K562 (cell line): ENCODE results near the gene DVL2. TPM values are rescaled to one million over a fixed set of nuclear protein-coding genes. Genes with fewer than 3 reads are reported as not detected.

Source experiments
- CREB1 ChIP-seq, 2 experiments: sonication (generic) in 1 of 2; formaldehyde crosslinking in 1 of 2; IDR thresholded peaks; 2 replicates each; pipeline versions ENCODE4 v1.6.1 to v1.8.0; 2012 to 2022; ENCODE audit warnings: inconsistent platforms in 1 of 2, mild to moderate bottlenecking in 1 of 2, missing genetic modification reagents in 1 of 2, moderate library complexity in 1 of 2
- CXXC5 ChIP-seq: fragments of 250-450 bp; sonication (Bioruptor Pico); IDR thresholded peaks from 2 replicates; pipeline ENCODE4 v1.8.0; 2022; ENCODE audit warnings: inconsistent platforms, mild to moderate bottlenecking, moderate library complexity
- EGR1 ChIP-seq: fragments of 450-650 bp; conservative IDR thresholded peaks from 2 replicates; pipeline ENCODE4 v1.6.1; 2017; ENCODE audit warnings: mild to moderate bottlenecking
- ETV1 ChIP-seq: fragments of 450-650 bp; conservative IDR thresholded peaks from 2 replicates; pipeline ENCODE4 v1.6.1; 2016; ENCODE audit warnings: missing genetic modification characterization, control low read depth, low read depth, missing compliant biosample characterization
- HDAC2 ChIP-seq: fragments of 450-650 bp; IDR thresholded peaks from 2 replicates; pipeline ENCODE4 v1.6.1; 2016; ENCODE audit warnings: mild to moderate bottlenecking
- HDAC3 ChIP-seq: fragments of 450-650 bp; IDR thresholded peaks from 2 replicates; pipeline ENCODE4 v1.6.1; 2018; ENCODE audit warnings: borderline replicate concordance, mild to moderate bottlenecking, moderate library complexity; ENCODE audit not compliant: partially characterized antibody
- IFI16 ChIP-seq: fragments of 250-450 bp; sonication (Bioruptor Pico); IDR thresholded peaks from 2 replicates; pipeline ENCODE4 v2.1.2; 2022; ENCODE audit warnings: mild to moderate bottlenecking, inconsistent platforms
- KLF1 ChIP-seq: fragments of 450-650 bp; IDR thresholded peaks from 2 replicates; pipeline ENCODE4 v1.6.1; 2016; ENCODE audit warnings: missing genetic modification characterization, missing compliant biosample characterization
- RBM22 ChIP-seq: fragments of 200-400 bp; formaldehyde crosslinking; IDR thresholded peaks from 2 replicates; pipeline ENCODE4 v1.6.1; 2018; ENCODE audit warnings: low read length, low read depth; ENCODE audit not compliant: poor library complexity, severe bottlenecking
- SIN3B ChIP-seq: fragments of 450-650 bp; IDR thresholded peaks from 2 replicates; pipeline ENCODE4 v1.6.1; 2017; ENCODE audit warnings: low read depth, mild to moderate bottlenecking, moderate library complexity
- SMARCB1 ChIP-seq: IDR thresholded peaks from 2 replicates; pipeline ENCODE4 v1.6.1; 2011; ENCODE audit warnings: improper control_type of control experiment, low read depth; ENCODE audit not compliant: insufficient read length
- TEAD4 ChIP-seq, 2 experiments: sonication (generic) in 1 of 2; formaldehyde crosslinking in 1 of 2; IDR thresholded peaks; 2 replicates each; pipeline versions ENCODE4 v1.6.1 to v1.8.0; 2012 to 2022; ENCODE audit warnings: borderline replicate concordance in 1 of 2, inconsistent platforms in 1 of 2, low read length in 1 of 2, mild to moderate bottlenecking in 1 of 2, missing genetic modification reagents in 1 of 2
- XRCC5 ChIP-seq: fragments of 200-400 bp; formaldehyde crosslinking; IDR thresholded peaks from 2 replicates; pipeline ENCODE4 v1.6.1; 2017; ENCODE audit warnings: low read depth, mild to moderate bottlenecking, low read length
- YY1 ChIP-seq, 3 experiments: IDR thresholded peaks; 2 replicates each; pipeline ENCODE4 v1.6.1; 2011; ENCODE audit warnings: low read length in 2 of 3, mild to moderate bottlenecking in 2 of 3, moderate library complexity in 2 of 3, borderline replicate concordance in 1 of 3, control low read depth in 1 of 3, low read depth in 1 of 3; ENCODE audit not compliant: insufficient read depth in 3 of 3, insufficient replicate concordance in 2 of 3, control insufficient read depth in 1 of 3, insufficient read length in 1 of 3; ENCODE audit errors: extremely low read depth in 1 of 3
- ZNF143 ChIP-seq: sonication (generic); formaldehyde crosslinking; IDR thresholded peaks from 2 replicates; pipeline ENCODE4 v1.9.0; 2022; ENCODE audit warnings: mild to moderate bottlenecking, missing genetic modification reagents
- ZNF699 ChIP-seq: fragments of 250-450 bp; sonication (Bioruptor Pico); IDR thresholded peaks from 2 replicates; pipeline ENCODE4 v1.8.0; 2021; ENCODE audit warnings: mild to moderate bottlenecking, moderate library complexity; ENCODE audit not compliant: insufficient replicate concordance
- polyA plus RNA-seq, 8 experiments: library from polyadenylated mRNA; depleted of rRNA in 4 of 8; stranded (reverse) in 5 of 8; unstranded in 3 of 8; fragments of >200 nt; fragmentation: Nextera tagmentation in 2 of 8; fragmentation: Illumina TruSeq in 1 of 8; extraction: Ambion mirVana in 2 of 8; extraction: Trizol in 1 of 8; gene quantifications; 2 replicates each; pipeline versions ENCODE4 v1.2.1 to v1.2.3, GENCODE V29; 2011 to 2014; ENCODE audit warnings: inconsistent platforms in 1 of 8, missing spikeins in 1 of 8
- total RNA-seq, 7 experiments: library from RNA; depleted of rRNA in 6 of 7; stranded (reverse); fragments of >200 nt in 6 of 7; fragmentation: Illumina TruSeq in 2 of 7; extraction: Trizol in 2 of 7; gene quantifications; 2 replicates each; pipeline versions ENCODE4 v1.2.1 to v1.2.3, GENCODE V29; 2011 to 2021; ENCODE audit warnings: low replicate concordance in 1 of 7
- TF ChIP-seq, protein P1 (sequence below): sonication (generic); formaldehyde crosslinking; IDR thresholded peaks from 2 replicates; pipeline ENCODE4 v1.8.0; 2023; ENCODE audit warnings: mild to moderate bottlenecking, missing genetic modification reagents
- TF ChIP-seq, protein P2 (sequence below): sonication (generic); formaldehyde crosslinking; IDR thresholded peaks from 2 replicates; pipeline ENCODE4 v1.9.0; 2022; ENCODE audit warnings: mild to moderate bottlenecking, missing genetic modification reagents
- TF ChIP-seq, protein P3 (sequence below): fragments of 450-650 bp; IDR thresholded peaks from one replicate; pipeline ENCODE4 v1.6.1; 2018; ENCODE audit warnings: mild to moderate bottlenecking, moderate library complexity; ENCODE audit not compliant: partially characterized antibody

DVL2 gene
- total and polyA plus RNA-seq, 9 of the 15 experiments (the other 6 are each of a cell fraction or from before 2014, with no cell fraction given), result 1.3 to 49.5 (median 24.3) TPM

DNA sequence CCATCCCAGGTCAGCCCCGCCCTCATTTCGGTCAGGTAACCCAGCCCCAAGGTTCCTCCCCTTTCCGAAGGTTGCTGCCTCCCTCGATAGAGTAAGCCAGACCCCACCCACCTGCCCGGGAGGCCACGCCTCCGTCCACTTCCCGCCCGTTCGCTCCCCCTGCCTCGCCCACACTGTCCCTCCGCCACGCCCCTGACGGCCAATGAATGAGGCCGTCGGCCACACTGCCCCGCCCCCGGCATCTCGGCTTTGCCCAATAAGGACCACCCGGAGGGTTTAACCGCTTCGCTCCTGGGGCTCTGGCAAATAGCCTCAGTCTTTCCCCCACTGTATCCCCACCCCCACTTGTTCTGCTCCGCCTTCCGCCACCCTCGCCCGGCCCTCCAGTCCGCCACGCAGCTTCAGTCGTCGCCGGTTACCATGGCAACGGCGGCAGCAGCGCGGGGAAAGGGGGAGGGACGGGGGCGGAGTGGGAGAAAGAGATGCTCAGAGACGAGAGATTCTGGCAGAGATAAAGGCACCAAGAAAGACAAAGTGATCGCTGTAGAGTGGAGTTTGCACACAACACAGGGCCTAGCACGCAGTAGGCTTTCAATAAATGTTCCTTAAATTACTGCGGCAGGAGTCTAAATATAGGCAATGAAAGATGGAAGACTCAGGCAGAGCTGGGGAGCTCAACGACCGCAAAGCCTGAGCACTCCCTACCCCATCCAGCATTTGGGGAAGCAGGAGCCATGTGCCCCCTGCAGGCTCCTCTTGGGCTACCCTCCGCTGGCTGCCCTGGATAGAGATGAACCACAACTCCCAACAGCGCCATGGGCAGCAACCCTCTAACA is 19.8 kb downstream of the DVL2 start (continued):
- TF ChIP-seq, protein P1, sequence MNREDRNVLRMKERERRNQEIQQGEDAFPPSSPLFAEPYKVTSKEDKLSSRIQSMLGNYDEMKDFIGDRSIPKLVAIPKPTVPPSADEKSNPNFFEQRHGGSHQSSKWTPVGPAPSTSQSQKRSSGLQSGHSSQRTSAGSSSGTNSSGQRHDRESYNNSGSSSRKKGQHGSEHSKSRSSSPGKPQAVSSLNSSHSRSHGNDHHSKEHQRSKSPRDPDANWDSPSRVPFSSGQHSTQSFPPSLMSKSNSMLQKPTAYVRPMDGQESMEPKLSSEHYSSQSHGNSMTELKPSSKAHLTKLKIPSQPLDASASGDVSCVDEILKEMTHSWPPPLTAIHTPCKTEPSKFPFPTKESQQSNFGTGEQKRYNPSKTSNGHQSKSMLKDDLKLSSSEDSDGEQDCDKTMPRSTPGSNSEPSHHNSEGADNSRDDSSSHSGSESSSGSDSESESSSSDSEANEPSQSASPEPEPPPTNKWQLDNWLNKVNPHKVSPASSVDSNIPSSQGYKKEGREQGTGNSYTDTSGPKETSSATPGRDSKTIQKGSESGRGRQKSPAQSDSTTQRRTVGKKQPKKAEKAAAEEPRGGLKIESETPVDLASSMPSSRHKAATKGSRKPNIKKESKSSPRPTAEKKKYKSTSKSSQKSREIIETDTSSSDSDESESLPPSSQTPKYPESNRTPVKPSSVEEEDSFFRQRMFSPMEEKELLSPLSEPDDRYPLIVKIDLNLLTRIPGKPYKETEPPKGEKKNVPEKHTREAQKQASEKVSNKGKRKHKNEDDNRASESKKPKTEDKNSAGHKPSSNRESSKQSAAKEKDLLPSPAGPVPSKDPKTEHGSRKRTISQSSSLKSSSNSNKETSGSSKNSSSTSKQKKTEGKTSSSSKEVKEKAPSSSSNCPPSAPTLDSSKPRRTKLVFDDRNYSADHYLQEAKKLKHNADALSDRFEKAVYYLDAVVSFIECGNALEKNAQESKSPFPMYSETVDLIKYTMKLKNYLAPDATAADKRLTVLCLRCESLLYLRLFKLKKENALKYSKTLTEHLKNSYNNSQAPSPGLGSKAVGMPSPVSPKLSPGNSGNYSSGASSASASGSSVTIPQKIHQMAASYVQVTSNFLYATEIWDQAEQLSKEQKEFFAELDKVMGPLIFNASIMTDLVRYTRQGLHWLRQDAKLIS (CRISPR knock-in tag), result no peak
- TF ChIP-seq CXXC5 (CRISPR knock-in tag) (peak; percentile 33; the same call in 1 of the 2 replicates), HDAC2 (peak; percentile 86), ZNF143 (CRISPR knock-in tag) (no peak), CREB1 (IDR thresholded peaks at IDR 0.05) (no peak; the same call in 1 of the 2 replicates), CREB1 (CRISPR knock-in tag; IDR thresholded peaks at IDR 0.05) (peak; percentile 31; the same call in 1 of the 2 replicates), ZNF699 (CRISPR knock-in tag) (no peak), ETV1 (tag) (no peak), IFI16 (CRISPR knock-in tag) (no peak), RBM22 (no peak), HDAC3 (no peak), XRCC5 (no peak), EGR1 (peak; percentile 88), SMARCB1 (no peak), YY1 (IDR thresholded peaks at IDR 0.05; ENCODE audit: borderline replicate concordance in 1 of 3, control insufficient read depth in 1 of 3, extremely low read depth in 1 of 3, insufficient read depth in 3 of 3, insufficient read length in 1 of 3, insufficient replicate concordance in 2 of 3, low read depth in 1 of 3, low read length in 2 of 3) (peak in 1 of 3 experiments; percentile 46), KLF1 (tag) (0 out of 2 replicates have a peak, but pooled peaks have one; percentile 27), SIN3B (no peak), TEAD4 (IDR thresholded peaks at IDR 0.05; ENCODE audit: low read length) (no peak), TEAD4 (CRISPR knock-in tag; IDR thresholded peaks at IDR 0.05; ENCODE audit: borderline replicate concordance) (no peak)
- TF ChIP-seq, protein P2, sequence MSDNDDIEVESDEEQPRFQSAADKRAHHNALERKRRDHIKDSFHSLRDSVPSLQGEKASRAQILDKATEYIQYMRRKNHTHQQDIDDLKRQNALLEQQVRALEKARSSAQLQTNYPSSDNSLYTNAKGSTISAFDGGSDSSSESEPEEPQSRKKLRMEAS (CRISPR knock-in tag), result peak; percentile 33
- TF ChIP-seq, protein P3, sequence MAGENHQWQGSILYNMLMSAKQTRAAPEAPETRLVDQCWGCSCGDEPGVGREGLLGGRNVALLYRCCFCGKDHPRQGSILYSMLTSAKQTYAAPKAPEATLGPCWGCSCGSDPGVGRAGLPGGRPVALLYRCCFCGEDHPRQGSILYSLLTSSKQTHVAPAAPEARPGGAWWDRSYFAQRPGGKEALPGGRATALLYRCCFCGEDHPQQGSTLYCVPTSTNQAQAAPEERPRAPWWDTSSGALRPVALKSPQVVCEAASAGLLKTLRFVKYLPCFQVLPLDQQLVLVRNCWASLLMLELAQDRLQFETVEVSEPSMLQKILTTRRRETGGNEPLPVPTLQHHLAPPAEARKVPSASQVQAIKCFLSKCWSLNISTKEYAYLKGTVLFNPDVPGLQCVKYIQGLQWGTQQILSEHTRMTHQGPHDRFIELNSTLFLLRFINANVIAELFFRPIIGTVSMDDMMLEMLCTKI, result no peak
